NB4 (cell line): ENCODE results near the gene OR51B5.

Experiments used
- CTCF ChIP-seq: IDR thresholded peaks from one replicate; pipeline ENCODE4 v1.5.1; 2012; ENCODE audit warnings: low read depth, low read length
- MAX ChIP-seq: IDR thresholded peaks from 2 replicates; pipeline ENCODE4 v1.6.1; 2011; ENCODE audit warnings: low read depth, low read length
- POLR2A ChIP-seq: IDR thresholded peaks from 2 replicates; pipeline ENCODE4 v1.6.1; 2011; ENCODE audit warnings: mild to moderate bottlenecking; ENCODE audit not compliant: insufficient read length; ENCODE audit errors: extremely low read depth

GRCh38 chr11:5369789-5370188, 26.5 kb upstream of the OR51B5 start:
- TF ChIP-seq POLR2A (no peak), CTCF (no peak), MAX (no peak)
